WTC11 (cell line): ENCODE results near the gene TBKBP1.

Source experiments
- FOXP1 ChIP-seq: sonication (generic); formaldehyde crosslinking; IDR thresholded peaks from 2 replicates; pipeline ENCODE4 v1.8.0; 2022; ENCODE audit warnings: missing genetic modification reagents, mild to moderate bottlenecking, moderate library complexity, borderline replicate concordance
- NR1H2 ChIP-seq: sonication (generic); formaldehyde crosslinking; IDR thresholded peaks from 2 replicates; pipeline ENCODE4 v1.9.0; 2021; ENCODE audit warnings: mild to moderate bottlenecking, moderate library complexity, missing genetic modification reagents
- NR2C2 ChIP-seq: sonication (generic); formaldehyde crosslinking; IDR thresholded peaks from 2 replicates; pipeline ENCODE4 v1.8.0; 2022; ENCODE audit warnings: mild to moderate bottlenecking, missing genetic modification reagents
- ZNF317 ChIP-seq: sonication (generic); formaldehyde crosslinking; IDR thresholded peaks from 2 replicates; pipeline ENCODE4 v1.8.1; 2023; ENCODE audit warnings: low read depth, mild to moderate bottlenecking, moderate library complexity, missing genetic modification reagents, borderline replicate concordance
- TF ChIP-seq, protein P1 (sequence below): fragments of 200-600 bp; IDR thresholded peaks from 2 replicates; pipeline ENCODE4 v1.8.0; 2022; ENCODE audit warnings: antibody characterized with exemption
- TF ChIP-seq, protein P2 (sequence below): sonication (generic); formaldehyde crosslinking; IDR thresholded peaks from 2 replicates; pipeline ENCODE4 v1.8.1; 2023; ENCODE audit warnings: mild to moderate bottlenecking, missing genetic modification reagents, borderline replicate concordance
- TF ChIP-seq, protein P3 (sequence below): sonication (generic); formaldehyde crosslinking; IDR thresholded peaks from 2 replicates; pipeline ENCODE4 v1.8.0; 2023; ENCODE audit warnings: missing genetic modification reagents
- TF ChIP-seq, protein P4 (sequence below): sonication (generic); formaldehyde crosslinking; IDR thresholded peaks from 2 replicates; pipeline ENCODE4 v1.8.1; 2023; ENCODE audit warnings: mild to moderate bottlenecking, moderate library complexity, missing genetic modification reagents
- TF ChIP-seq, protein P5 (sequence below): sonication (generic); formaldehyde crosslinking; IDR thresholded peaks from 2 replicates; pipeline ENCODE4 v1.8.1; 2022; ENCODE audit warnings: mild to moderate bottlenecking, moderate library complexity, missing genetic modification reagents

DNA sequence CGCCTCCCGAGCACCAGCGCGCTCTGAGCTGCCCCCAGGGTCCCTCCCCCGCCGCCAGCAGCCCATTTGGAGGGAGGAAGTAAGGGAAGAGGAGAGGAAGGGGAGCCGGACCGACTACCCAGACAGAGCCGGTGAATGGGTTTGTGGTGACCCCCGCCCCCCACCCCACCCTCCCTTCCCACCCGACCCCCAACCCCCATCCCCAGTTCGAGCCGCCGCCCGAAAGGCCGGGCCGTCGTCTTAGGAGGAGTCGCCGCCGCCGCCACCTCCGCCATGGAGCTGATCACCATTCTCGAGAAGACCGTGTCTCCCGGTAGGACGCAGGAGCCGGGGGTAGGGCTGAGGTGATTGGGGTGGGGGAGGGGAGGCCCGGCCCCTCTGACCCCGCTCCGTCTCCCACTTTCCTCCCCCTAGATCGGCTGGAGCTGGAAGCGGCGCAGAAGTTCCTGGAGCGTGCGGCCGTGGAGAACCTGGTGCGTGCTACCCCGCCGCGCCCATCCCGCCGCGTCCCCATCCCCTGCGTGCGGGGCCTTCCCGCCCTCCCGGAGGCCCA, 43.9 kb upstream of the TBKBP1 start:
- TF ChIP-seq, protein P1, sequence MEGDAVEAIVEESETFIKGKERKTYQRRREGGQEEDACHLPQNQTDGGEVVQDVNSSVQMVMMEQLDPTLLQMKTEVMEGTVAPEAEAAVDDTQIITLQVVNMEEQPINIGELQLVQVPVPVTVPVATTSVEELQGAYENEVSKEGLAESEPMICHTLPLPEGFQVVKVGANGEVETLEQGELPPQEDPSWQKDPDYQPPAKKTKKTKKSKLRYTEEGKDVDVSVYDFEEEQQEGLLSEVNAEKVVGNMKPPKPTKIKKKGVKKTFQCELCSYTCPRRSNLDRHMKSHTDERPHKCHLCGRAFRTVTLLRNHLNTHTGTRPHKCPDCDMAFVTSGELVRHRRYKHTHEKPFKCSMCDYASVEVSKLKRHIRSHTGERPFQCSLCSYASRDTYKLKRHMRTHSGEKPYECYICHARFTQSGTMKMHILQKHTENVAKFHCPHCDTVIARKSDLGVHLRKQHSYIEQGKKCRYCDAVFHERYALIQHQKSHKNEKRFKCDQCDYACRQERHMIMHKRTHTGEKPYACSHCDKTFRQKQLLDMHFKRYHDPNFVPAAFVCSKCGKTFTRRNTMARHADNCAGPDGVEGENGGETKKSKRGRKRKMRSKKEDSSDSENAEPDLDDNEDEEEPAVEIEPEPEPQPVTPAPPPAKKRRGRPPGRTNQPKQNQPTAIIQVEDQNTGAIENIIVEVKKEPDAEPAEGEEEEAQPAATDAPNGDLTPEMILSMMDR = no peak
- no peak for TF ChIP-seq ZNF317 (CRISPR knock-in tag)
- TF ChIP-seq, protein P2, sequence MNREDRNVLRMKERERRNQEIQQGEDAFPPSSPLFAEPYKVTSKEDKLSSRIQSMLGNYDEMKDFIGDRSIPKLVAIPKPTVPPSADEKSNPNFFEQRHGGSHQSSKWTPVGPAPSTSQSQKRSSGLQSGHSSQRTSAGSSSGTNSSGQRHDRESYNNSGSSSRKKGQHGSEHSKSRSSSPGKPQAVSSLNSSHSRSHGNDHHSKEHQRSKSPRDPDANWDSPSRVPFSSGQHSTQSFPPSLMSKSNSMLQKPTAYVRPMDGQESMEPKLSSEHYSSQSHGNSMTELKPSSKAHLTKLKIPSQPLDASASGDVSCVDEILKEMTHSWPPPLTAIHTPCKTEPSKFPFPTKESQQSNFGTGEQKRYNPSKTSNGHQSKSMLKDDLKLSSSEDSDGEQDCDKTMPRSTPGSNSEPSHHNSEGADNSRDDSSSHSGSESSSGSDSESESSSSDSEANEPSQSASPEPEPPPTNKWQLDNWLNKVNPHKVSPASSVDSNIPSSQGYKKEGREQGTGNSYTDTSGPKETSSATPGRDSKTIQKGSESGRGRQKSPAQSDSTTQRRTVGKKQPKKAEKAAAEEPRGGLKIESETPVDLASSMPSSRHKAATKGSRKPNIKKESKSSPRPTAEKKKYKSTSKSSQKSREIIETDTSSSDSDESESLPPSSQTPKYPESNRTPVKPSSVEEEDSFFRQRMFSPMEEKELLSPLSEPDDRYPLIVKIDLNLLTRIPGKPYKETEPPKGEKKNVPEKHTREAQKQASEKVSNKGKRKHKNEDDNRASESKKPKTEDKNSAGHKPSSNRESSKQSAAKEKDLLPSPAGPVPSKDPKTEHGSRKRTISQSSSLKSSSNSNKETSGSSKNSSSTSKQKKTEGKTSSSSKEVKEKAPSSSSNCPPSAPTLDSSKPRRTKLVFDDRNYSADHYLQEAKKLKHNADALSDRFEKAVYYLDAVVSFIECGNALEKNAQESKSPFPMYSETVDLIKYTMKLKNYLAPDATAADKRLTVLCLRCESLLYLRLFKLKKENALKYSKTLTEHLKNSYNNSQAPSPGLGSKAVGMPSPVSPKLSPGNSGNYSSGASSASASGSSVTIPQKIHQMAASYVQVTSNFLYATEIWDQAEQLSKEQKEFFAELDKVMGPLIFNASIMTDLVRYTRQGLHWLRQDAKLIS (CRISPR knock-in tag) = no peak
- TF ChIP-seq, protein P3, sequence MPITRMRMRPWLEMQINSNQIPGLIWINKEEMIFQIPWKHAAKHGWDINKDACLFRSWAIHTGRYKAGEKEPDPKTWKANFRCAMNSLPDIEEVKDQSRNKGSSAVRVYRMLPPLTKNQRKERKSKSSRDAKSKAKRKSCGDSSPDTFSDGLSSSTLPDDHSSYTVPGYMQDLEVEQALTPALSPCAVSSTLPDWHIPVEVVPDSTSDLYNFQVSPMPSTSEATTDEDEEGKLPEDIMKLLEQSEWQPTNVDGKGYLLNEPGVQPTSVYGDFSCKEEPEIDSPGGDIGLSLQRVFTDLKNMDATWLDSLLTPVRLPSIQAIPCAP (CRISPR knock-in tag) = no peak
- TF ChIP-seq, protein P4, sequence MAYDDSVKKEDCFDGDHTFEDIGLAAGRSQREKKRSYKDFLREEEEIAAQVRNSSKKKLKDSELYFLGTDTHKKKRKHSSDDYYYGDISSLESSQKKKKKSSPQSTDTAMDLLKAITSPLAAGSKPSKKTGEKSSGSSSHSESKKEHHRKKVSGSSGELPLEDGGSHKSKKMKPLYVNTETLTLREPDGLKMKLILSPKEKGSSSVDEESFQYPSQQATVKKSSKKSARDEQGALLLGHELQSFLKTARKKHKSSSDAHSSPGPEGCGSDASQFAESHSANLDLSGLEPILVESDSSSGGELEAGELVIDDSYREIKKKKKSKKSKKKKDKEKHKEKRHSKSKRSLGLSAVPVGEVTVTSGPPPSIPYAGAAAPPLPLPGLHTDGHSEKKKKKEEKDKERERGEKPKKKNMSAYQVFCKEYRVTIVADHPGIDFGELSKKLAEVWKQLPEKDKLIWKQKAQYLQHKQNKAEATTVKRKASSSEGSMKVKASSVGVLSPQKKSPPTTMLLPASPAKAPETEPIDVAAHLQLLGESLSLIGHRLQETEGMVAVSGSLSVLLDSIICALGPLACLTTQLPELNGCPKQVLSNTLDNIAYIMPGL (CRISPR knock-in tag) = 0 out of 2 replicates have a peak, but pooled peaks have one; percentile 22
- no peak for TF ChIP-seq NR2C2
- TF ChIP-seq NR1H2 (CRISPR knock-in tag) = no peak
- TF ChIP-seq, protein P5, sequence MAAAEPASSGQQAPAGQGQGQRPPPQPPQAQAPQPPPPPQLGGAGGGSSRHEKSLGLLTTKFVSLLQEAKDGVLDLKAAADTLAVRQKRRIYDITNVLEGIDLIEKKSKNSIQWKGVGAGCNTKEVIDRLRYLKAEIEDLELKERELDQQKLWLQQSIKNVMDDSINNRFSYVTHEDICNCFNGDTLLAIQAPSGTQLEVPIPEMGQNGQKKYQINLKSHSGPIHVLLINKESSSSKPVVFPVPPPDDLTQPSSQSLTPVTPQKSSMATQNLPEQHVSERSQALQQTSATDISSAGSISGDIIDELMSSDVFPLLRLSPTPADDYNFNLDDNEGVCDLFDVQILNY (CRISPR knock-in tag) = no peak
- no peak for TF ChIP-seq FOXP1 (CRISPR knock-in tag)
